Fibroblast of mammary gland (primary cell): ENCODE measurements around the gene ZNF598.

Source experiments
- DNase-seq: peaks from one replicate; pipeline ENCODE4 v3.0.0-alpha.2; 2010; ENCODE audit warnings: low read depth
- H3K4me3 ChIP-seq: 2 replicates; pipeline ENCODE4 v1.5.1; 2011; ENCODE audit warnings: low read depth, mild to moderate bottlenecking, low read length, moderate library complexity; ENCODE audit not compliant: control insufficient read depth
- TF ChIP-seq, protein P1 (sequence below): conservative IDR thresholded peaks from 2 replicates; pipeline ENCODE4 v1.5.1; 2011; ENCODE audit warnings: low read depth, low read length, inconsistent platforms; ENCODE audit not compliant: control insufficient read depth, insufficient read depth

The ZNF598 gene

DNA sequence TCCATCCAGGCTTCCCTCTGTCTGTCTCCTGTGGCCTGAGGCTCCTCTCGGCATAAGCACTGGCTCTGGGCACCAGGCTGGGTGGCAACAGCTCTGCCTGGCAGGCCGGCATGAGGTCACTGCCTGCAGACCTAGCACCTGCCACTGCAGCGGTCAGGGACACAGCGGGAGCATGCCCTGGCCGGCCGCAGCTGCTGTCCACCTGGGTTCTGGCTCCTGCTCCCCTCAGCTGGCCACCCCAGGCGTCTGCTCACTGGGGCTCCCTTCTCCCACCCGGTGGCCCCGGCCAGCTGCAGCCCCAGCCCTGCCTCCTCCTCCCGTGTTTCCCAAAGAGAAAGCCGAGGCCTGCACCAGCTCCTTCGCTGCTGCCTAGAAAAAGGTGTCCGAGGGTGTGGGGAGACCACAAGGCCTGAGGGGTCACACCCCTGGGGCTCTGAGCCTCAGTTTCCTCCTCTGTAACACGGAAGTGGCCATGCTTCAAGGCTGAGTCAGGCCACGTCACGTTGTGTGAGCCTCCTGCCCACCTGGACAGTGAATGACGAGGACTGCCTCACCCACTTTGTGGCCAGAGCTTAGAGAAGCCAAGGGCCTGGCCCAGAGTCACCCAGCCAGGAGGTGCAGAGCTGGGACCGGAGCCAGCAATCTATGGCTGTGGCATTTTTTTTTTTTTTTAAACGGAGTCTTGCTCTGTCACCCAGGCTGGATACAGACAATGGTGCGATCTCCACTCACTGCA lies 31.3 kb upstream of the ZNF598 start:
- DNase-seq: no peak
- no peak overlapping the region for H3K4me3 ChIP-seq
- TF ChIP-seq, protein P1, sequence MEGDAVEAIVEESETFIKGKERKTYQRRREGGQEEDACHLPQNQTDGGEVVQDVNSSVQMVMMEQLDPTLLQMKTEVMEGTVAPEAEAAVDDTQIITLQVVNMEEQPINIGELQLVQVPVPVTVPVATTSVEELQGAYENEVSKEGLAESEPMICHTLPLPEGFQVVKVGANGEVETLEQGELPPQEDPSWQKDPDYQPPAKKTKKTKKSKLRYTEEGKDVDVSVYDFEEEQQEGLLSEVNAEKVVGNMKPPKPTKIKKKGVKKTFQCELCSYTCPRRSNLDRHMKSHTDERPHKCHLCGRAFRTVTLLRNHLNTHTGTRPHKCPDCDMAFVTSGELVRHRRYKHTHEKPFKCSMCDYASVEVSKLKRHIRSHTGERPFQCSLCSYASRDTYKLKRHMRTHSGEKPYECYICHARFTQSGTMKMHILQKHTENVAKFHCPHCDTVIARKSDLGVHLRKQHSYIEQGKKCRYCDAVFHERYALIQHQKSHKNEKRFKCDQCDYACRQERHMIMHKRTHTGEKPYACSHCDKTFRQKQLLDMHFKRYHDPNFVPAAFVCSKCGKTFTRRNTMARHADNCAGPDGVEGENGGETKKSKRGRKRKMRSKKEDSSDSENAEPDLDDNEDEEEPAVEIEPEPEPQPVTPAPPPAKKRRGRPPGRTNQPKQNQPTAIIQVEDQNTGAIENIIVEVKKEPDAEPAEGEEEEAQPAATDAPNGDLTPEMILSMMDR: no peak

DNA sequence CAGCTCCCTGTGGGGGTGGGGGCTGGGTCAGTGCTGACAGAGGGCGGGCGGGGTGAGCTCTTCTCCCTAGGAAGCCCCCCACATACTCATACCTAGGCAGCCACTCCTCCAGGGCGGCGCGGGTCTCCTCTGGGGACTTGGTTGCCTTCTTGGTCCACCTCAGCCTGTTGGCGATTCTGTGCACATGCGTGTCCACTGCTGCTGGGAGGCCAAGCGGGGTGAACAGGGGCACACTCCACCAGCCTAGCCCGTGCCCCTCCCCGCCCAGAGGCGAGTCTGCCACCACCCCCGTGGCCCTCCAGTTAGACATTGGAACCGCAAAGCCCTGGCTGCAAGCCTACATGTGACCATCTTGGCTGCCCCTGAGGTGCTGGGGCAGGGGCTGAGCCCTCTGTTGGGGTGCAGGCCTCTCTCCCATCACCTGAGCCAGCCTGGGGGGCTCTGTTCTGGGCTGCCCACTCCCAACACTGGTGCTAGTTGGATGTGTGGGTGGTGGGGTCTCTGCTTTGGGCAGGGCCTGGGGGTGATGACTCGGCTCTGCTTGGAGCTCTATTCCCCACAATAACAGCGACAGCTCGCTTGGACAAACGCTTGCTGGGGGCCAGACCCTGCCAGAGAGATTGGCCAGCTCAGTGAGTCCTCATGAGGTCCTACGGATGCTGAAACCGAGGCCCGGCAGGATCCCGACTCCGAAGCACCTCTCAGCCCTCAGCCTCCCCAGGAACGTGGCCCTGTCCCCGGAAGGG lies 30.6 kb upstream of the ZNF598 start:
- TF ChIP-seq, protein P1: no peak
- no peak for DNase-seq
- H3K4me3 ChIP-seq: no peak overlapping the region

DNA sequence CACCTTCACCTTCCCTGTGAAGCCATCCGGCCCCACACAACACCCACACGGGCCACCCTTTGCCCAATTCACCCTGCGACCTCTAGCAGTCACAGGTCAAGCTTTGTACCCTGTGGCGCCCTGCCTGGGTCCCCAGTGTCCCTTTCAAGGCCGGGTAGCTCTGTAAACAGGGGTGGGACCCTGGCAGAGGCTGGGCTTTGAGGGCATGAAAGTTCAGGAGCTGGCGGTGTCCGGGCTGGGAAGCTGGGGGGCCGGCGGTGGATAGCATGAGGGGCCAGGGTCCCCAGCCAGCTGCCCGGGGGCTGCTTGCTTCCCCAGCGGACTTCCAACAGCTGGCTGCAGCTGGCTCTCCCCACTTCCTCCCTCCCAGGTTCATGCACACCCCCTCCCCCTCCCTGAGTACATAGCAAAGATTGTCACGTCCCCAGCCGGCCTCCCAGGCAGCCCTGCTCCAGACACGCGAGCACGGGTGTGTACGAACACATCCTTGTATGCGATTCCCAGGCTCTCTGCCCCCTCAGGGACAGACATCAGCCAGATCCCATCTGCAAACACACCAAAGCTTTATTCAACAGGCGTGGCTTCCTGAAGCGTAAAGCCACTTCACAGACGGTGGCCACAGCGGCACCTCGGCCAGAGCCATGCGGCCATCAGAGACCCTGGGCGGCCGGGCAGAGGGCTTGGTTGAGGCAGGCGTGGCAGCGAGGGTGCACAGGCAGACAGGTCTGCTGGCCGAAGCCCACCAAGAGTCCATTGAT lies 29.8 kb upstream of the ZNF598 start:
- peak; percentile 58 for DNase-seq
- H3K4me3 ChIP-seq: no peak overlapping the region
- TF ChIP-seq, protein P1: no peak

DNA sequence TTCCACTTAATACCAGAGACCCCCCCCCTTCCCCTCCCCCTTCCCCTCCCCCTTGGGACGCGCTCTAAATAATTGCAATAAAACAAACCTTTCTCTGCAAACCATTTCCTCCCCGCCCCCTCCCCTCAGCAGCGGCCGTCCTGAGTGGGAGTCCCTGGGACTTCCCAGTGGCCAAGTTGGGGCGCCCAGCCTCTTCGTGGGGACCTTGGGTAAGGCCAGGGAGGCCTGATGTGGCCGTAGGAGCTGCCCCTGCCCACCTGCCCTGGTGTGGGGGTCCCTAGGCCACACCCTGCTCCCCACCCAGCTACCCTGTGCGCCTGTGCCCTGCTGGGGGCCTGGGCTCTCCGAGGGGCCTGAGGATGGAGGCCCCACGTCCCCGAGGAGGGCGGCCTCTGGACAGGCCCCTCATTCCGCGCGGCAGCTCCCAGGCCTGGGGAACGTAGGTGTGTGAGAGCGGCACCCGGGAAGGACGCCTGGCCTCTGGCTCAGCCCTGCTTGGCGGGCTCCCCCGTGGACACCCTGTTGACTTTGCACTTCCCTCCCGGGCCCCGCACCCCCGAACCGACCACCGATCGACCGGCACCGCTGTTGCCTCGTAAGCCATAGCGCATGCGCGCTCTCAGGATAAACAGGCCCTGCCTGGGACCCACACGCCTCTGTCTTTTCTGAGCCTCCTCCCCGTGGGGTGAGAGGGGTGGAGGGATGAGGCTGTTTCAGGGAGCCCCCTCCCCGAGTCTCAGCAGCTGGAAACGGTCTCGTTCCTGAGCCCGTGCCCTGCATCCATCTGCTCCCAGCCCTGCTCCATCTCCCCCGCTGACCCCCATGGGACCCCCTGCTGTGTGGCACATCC lies 29.0 kb upstream of the ZNF598 start:
- no peak overlapping the region for H3K4me3 ChIP-seq
- TF ChIP-seq, protein P1: no peak
- no peak for DNase-seq

DNA sequence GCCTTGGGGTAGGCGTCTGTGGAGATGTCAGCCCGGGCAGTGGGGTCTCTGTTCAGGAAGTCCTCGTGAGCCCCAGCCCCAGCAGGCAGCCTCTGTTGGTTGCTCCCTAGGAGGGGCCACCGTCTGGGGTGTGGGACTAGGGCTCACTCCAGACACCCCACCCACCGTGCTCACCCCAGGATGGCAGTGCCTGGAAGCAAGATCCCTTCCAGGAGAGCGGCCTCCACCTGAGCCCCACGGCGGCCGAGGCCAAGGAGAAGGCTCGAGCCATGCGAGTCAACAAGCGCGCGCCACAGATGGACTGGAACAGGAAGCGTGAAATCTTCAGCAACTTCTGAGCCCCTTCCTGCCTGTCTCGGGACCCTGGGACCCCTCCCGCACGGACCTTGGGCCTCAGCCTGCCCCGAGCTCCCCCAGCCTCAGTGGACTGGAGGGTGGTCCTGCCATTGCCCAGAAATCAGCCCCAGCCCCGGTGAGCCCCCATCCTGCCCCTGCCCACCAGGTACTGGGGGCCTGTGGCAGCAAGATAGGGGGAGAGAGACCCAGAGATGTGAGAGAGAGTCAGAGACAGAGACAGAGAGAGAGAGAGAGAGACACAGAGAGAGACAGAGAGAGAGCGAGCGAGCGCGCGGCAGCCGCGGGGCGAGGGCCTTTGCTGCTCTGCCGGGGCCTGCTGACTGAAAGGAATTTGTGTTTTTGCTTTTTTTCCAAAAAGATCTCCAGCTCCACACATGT lies 28.2 kb upstream of the ZNF598 start:
- DNase-seq: no peak
- no peak overlapping the region for H3K4me3 ChIP-seq
- TF ChIP-seq, protein P1: no peak
